ENCODE measurements around the gene PLEKHM2. TPM values are rescaled to one million over a fixed set of nuclear protein-coding genes. Genes with fewer than 3 reads are reported as not detected.

PLEKHM2 gene
- total and polyA plus RNA-seq, 8 donors = 22.9 to 39.6 (median 33.3) TPM

DNA sequence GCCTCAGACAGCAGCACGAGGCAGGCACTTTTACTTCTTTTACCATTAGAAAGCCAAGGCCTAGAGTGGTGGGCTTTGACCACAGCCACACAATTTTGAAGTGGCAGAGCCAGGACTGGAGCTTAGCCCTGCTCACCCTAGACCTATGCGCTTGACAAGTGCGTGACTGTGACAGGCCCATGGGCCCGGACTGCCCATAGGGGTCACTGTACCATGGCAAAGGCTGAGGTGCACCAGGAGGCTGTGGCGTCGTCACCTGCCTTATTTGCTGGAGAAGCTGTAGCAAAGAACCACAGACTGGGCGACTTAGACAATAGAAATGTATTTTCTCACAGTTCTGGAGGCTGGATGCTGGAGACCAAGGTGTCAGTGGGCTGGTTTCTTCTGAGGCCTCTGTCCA, 55.6 kb downstream of the PLEKHM2 start:
- no peak for DNase-seq
- Histone ChIP-seq H3K27ac (no peak overlapping the region), H3K9me3 (no peaks in the 10 kb centered on the region), H3K4me3 (no peak overlapping the region), H3K27me3 (no peaks in the 10 kb centered on the region), H3K4me1 (peaks cover 31 to 35% (median 32%) of the 10 kb centered on the region in 3 donors), H3K36me3 (no peaks in the 10 kb centered on the region)
- no peak for FAIRE-seq
- TF ChIP-seq, protein P1, sequence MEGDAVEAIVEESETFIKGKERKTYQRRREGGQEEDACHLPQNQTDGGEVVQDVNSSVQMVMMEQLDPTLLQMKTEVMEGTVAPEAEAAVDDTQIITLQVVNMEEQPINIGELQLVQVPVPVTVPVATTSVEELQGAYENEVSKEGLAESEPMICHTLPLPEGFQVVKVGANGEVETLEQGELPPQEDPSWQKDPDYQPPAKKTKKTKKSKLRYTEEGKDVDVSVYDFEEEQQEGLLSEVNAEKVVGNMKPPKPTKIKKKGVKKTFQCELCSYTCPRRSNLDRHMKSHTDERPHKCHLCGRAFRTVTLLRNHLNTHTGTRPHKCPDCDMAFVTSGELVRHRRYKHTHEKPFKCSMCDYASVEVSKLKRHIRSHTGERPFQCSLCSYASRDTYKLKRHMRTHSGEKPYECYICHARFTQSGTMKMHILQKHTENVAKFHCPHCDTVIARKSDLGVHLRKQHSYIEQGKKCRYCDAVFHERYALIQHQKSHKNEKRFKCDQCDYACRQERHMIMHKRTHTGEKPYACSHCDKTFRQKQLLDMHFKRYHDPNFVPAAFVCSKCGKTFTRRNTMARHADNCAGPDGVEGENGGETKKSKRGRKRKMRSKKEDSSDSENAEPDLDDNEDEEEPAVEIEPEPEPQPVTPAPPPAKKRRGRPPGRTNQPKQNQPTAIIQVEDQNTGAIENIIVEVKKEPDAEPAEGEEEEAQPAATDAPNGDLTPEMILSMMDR (IDR thresholded peaks at IDR 0.05) = no peak
- ATAC-seq = no peak
- WGBS, 2 donors = 83 to 88% methylated on average over 7 of the region's 7 CpGs
- intact Hi-C loops (cut with DNase I) = loop anchor here in 2 of 3 donors (5.0 to 10.0 kb wide), 2 partner anchors 142 to 145 kb away; no protein-coding TSS in a partner anchor

DNA sequence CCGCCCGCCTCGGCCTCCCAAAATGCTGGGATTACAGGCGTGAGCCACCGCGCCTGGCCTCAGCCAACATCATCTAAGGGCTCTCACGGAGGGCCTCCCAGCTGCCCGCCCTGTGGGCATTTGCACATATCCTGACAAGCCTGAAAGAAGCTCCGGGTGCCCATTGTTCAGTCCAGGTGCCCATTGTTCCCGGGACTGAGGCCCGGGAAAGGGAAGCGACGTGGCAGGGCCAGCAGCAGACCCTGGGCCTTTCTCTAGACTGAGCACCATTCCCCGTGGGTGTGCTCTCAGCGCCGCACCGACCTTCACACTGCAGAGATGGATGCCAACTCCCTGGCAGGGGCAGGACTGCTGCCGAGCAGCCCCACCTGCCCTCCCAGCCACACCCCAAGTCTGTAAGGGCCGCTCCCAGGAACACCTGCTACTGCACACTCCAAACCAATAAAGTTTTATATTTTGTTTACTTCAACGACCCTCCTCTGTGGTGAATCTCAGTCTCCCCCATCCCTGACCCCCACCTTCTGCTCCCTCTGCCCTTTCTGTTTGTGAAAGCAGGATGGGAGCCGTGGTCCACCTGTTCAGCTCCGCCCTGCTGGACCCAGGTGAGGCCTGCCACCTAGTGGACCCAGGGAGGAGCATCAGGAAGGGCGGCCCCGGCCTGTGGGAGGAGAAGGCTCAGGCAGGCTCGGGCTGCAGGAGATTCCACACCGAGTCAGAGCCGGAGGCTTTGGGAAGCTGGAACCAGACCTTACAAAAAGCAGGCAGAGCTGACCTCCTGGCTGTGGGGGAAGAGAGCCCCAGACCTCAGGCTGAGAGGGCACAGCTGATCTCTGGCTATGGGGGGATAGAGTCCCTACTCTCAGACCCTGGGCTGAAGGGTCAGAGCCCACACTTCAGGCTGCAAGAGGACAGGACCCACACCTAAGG, 57.1 kb downstream of the PLEKHM2 start:
- DNase-seq (peak; percentile 80 to 96 (median 89)), ATAC-seq (peak; percentile 73 to 91 (median 89)), FAIRE-seq (no peak)
- H3K4me1 ChIP-seq = peaks cover 20 to 23% (median 20%) of the 10 kb centered on the region in 3 donors
- H3K27me3 ChIP-seq = no peaks in the 10 kb centered on the region
- H3K27ac ChIP-seq = no peak overlapping the region
- no peaks in the 10 kb centered on the region for H3K36me3 ChIP-seq
- TF ChIP-seq, protein P1 (IDR thresholded peaks at IDR 0.05) = peak; percentile 79 to 94 (median 83)
- intact Hi-C loops (cut with DNase I) = loop anchor here in 1 of 3 donors (5.0 kb wide), 1 partner anchor 144 kb away; no protein-coding TSS in a partner anchor
- WGBS, 2 donors = 44 to 45% methylated on average over 27 of the region's 27 CpGs
- H3K4me3 ChIP-seq = no peak overlapping the region
- H3K9me3 ChIP-seq = no peaks in the 10 kb centered on the region

DNA sequence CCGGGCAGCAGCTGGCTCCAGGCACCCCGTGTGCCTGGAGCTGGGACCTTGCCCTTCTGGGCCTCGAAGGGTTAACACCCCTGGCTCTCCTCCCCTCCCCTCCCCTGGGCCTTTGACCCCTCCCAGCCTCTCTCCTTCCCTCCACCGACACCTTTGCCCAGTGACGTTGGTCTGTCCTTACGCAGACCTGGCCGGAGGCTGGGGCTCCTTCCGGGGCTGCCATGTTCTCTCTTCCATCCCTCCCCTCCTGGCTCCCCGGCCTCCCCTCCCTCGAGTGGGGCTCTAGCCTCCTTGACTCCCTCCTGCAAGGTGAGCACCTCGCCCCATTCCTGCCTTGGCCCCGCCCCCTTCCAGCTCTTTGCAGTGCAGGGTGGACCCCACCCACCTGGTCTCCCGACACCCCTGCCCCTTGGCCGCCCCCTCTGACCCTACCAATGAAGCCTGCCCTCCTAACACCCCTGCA, 58.2 kb downstream of the PLEKHM2 start, which contains the start of gene TMEM82:
TSS of gene TMEM82 (plus strand) at position 161 of the 463 bp plus-strand sequence. CDS start at position 222, 61 bp downstream.
- H3K27me3 ChIP-seq = no peaks in the 10 kb centered on the region
- FAIRE-seq (no peak), ATAC-seq (no peak), DNase-seq (peak in 3 of 6 donors; percentile 20 to 83 (median 55))
- no peaks in the 10 kb centered on the region for H3K9me3 ChIP-seq
- TF ChIP-seq, protein P1 (IDR thresholded peaks at IDR 0.05) = no peak
- H3K4me3 ChIP-seq = no peak within 1 kb of the TSS
- 26 to 34% methylated on average over 12 to 14 of the region's 14 CpGs for WGBS, 2 donors
- no peaks in the 10 kb centered on the region for H3K36me3 ChIP-seq
- no peak within 1 kb of the TSS for H3K27ac ChIP-seq
- intact Hi-C loops (cut with DNase I) = loop anchor here in 1 of 3 donors (5.0 kb wide), 1 partner anchor 145 kb away; no protein-coding TSS in a partner anchor
- peaks cover 8 to 11% (median 9%) of the 10 kb centered on the region in 3 donors for H3K4me1 ChIP-seq

DNA sequence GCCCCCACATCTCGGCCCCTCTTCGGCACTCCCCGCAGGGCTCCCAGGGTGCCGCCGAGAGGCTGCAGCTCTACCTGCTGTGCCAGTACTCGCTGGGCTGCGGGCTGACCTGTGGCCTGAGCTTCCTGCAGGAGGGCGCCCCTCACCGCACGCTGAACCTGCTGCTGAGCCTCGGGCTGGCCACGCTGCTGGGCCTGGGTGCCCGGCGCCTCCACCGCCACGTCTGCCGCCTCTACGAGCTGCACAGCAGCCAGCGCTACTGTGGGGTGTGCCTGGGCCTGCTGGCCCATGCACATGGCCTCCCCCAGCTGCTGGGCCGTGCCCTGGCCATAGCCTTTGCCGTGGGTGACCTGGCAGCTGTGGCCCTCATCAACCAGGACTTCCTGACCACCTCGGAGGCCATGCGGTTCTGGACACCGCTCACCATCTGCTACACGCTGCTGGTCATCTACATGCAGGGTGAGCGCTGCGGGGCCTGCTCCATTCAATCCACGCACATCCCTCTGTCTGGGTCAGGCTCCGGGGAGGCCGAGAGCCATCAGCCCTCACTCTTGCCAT, 60.1 kb downstream of the PLEKHM2 start:
- 87 to 90% methylated on average over 28 to 30 of the region's 30 CpGs for WGBS, 2 donors
- H3K9me3 ChIP-seq = no peaks in the 10 kb centered on the region
- intact Hi-C loops (cut with DNase I) = loop anchor here in 1 of 3 donors (5.0 kb wide), 1 partner anchor 147 kb away; no protein-coding TSS in a partner anchor
- H3K27ac ChIP-seq = no peak overlapping the region
- FAIRE-seq (no peak), ATAC-seq (no peak), DNase-seq (peak in 1 of 6 donors; percentile 22)
- H3K4me1 ChIP-seq = no peaks in the 10 kb centered on the region
- TF ChIP-seq, protein P1 (IDR thresholded peaks at IDR 0.05) = no peak
- no peaks in the 10 kb centered on the region for H3K36me3 ChIP-seq
- H3K27me3 ChIP-seq = no peaks in the 10 kb centered on the region
- H3K4me3 ChIP-seq = no peak overlapping the region

Measured in pancreas (tissue), 10 donors.